B cell (primary cell): Measurements from ENCODE around the gene ZNF598. TPM values are rescaled to one million over a fixed set of nuclear protein-coding genes. Genes with fewer than 3 reads are reported as not detected.

Source experiments
- ATAC-seq: fragments of 200-7000 bp; cut with Tn5 transposase; one replicate; pipeline ENCODE4 v1.10.0; 2021; ENCODE audit warnings: low read depth, mild to moderate bottlenecking, moderate number of reproducible peaks, moderate library complexity
- CTCF ChIA-PET: fragments of 350-600 bp; sonication (Branson Sonifier 250); formaldehyde crosslinking; loops from one replicate; lab custom pipeline; 2021; ENCODE audit warnings: antibody characterized with exemption, inconsistent platforms; lab: Charles Lee
- POLR2A ChIA-PET: fragments of 350-600 bp; sonication (Branson Sonifier 250); formaldehyde crosslinking; loops from one replicate; lab custom pipeline; 2021; ENCODE audit warnings: antibody characterized with exemption; lab: Charles Lee
- DNase-seq: peaks from one replicate; pipeline ENCODE4 v3.0.0; 2013
- H2AFZ ChIP-seq: 2 replicates; pipeline ENCODE4 v1.6.1; 2012; ENCODE audit warnings: mild to moderate bottlenecking, low read depth, low read length; ENCODE audit not compliant: insufficient read depth, poor library complexity, severe bottlenecking
- H3K27ac ChIP-seq, 2 donors: 1 replicate in 1 of 2; 2 replicates in 1 of 2; pipeline ENCODE4 v1.5.1; 2012 to 2013; ENCODE audit warnings: low read length in 2 of 2, mild to moderate bottlenecking in 2 of 2, moderate library complexity in 1 of 2
- H3K27me3 ChIP-seq, 4 experiments: fragments of 200-600 bp in 1 of 4; sonication (generic) in 1 of 4; replicated peaks in 1 of 4; 1 replicate in 2 of 4; 2 replicates in 2 of 4; pipeline versions ENCODE4 v1.6.1 to v1.7.0; 2013 to 2016; ENCODE audit warnings: low read length in 3 of 4, mild to moderate bottlenecking in 2 of 4, mixed read lengths in 1 of 4, moderate library complexity in 1 of 4; ENCODE audit not compliant: insufficient read depth in 4 of 4, control insufficient read depth in 3 of 4; ENCODE audit errors: control extremely low read depth in 1 of 4
- H3K36me3 ChIP-seq, 2 experiments: replicated peaks in 1 of 2; 1 replicate in 1 of 2; 2 replicates in 1 of 2; pipeline versions ENCODE4 v1.6.1 to v1.7.1; 2013; ENCODE audit warnings: low read length in 1 of 2; ENCODE audit not compliant: insufficient read depth in 2 of 2, control insufficient read depth in 1 of 2; ENCODE audit errors: control extremely low read depth in 1 of 2, extremely low read depth in 1 of 2
- H3K4me1 ChIP-seq, 2 donors: fragments of 200-600 bp in 1 of 2; sonication (generic) in 1 of 2; 1 replicate in 1 of 2; 2 replicates in 1 of 2; pipeline versions ENCODE4 v1.5.1 to v1.6.1; 2013 to 2017; ENCODE audit warnings: low read length in 2 of 2; ENCODE audit not compliant: control insufficient read depth in 2 of 2, insufficient read depth in 2 of 2
- H3K4me2 ChIP-seq: replicated peaks from 2 replicates; pipeline ENCODE3; 2012; ENCODE audit warnings: mild to moderate bottlenecking, low read depth, low read length; ENCODE audit not compliant: poor library complexity, severe bottlenecking
- H3K4me3 ChIP-seq, 5 experiments: fragments of 200-600 bp in 1 of 5; sonication (generic) in 1 of 5; 1 replicate in 3 of 5; 2 replicates in 2 of 5; pipeline versions ENCODE4 v1.5.1 to v1.7.0; 2011 to 2016; ENCODE audit warnings: low read length in 4 of 5, mild to moderate bottlenecking in 4 of 5, low read depth in 2 of 5, control low read depth in 1 of 5, moderate library complexity in 1 of 5; ENCODE audit not compliant: insufficient read depth in 1 of 5; ENCODE audit errors: control extremely low read depth in 1 of 5, extremely low read depth in 1 of 5
- H3K79me2 ChIP-seq: fragments of 200-600 bp; sonication (generic); one replicate; pipeline ENCODE4 v1.6.0; 2016; ENCODE audit warnings: low read length; ENCODE audit not compliant: control insufficient read depth, insufficient read depth
- H3K9ac ChIP-seq: fragments of 200-600 bp; sonication (generic); 2 replicates; pipeline ENCODE4 v1.6.1; 2017; ENCODE audit warnings: mild to moderate bottlenecking, low read length, moderate library complexity
- H3K9me3 ChIP-seq, 3 donors: one replicate each; pipeline versions ENCODE4 v1.6.1 to v1.7.1; 2013; ENCODE audit warnings: low read length in 2 of 3; ENCODE audit not compliant: control insufficient read depth in 2 of 3, insufficient read depth in 1 of 3; ENCODE audit errors: control extremely low read depth in 1 of 3
- H4K20me1 ChIP-seq: 2 replicates; pipeline ENCODE4 v1.6.0; 2012; ENCODE audit warnings: mild to moderate bottlenecking, low read length; ENCODE audit not compliant: insufficient read depth, control insufficient read depth, poor library complexity, severe bottlenecking
- H3K27ac Mint-ChIP-seq: one replicate; pipeline ENCODE4 v1.8.0; 2021; ENCODE audit warnings: mixed read lengths
- H3K27me3 Mint-ChIP-seq: one replicate; pipeline ENCODE4 v1.8.0; 2021; ENCODE audit warnings: mixed read lengths
- H3K4me1 Mint-ChIP-seq: one replicate; pipeline ENCODE4 v1.8.0; 2021; ENCODE audit warnings: mixed read lengths
- H3K4me3 Mint-ChIP-seq: one replicate; pipeline ENCODE4 v1.8.0; 2021; ENCODE audit warnings: mixed read lengths
- H3K9me3 Mint-ChIP-seq: one replicate; pipeline ENCODE4 v1.8.0; 2022; ENCODE audit warnings: mixed read lengths; ENCODE audit not compliant: insufficient read depth
- CTCF ChIP-seq: fragments of 200-600 bp; IDR thresholded peaks from one replicate; pipeline ENCODE4 v1.8.0; 2022; ENCODE audit warnings: antibody characterized with exemption, mild to moderate bottlenecking
- EZH2 ChIP-seq: IDR thresholded peaks from 2 replicates; pipeline ENCODE4 v1.6.1; 2012; ENCODE audit warnings: borderline replicate concordance, low read depth, mild to moderate bottlenecking, moderate library complexity, low read length; ENCODE audit not compliant: insufficient read depth, poor library complexity, severe bottlenecking
- WGBS: methylation state at CpG from one replicate; pipeline ENCODE4 v1.1.5; 2013; ENCODE audit warnings: missing lambda C conversion rate; ENCODE audit not compliant: insufficient coverage; 5-methylcytosine and 5-hydroxymethylcytosine counted together
- intact Hi-C: fragments of 100-400 bp; cut with micrococcal nuclease; formaldehyde crosslinking; loops from one replicate; pipeline ENCODE4 v1.10.0; 2022
- polyA plus RNA-seq: library from polyadenylated mRNA; depleted of rRNA; stranded (reverse); fragments of >200 nt; gene quantifications from 2 replicates; pipeline ENCODE4 v1.2.3, GENCODE V29; 2012
- total RNA-seq, 2 donors: library from RNA; stranded (reverse); fragments of 120-200 nt in 1 of 2; gene quantifications; 1 replicate in 1 of 2; 2 replicates in 1 of 2; pipeline versions ENCODE4 v1.2.3 to v1.2.4, GENCODE V29; 2013 to 2022

The ZNF598 gene
- total and polyA plus RNA-seq, 2 donors (not counting 1 experiment from before 2014, with no cell fraction given) = 49.5 to 61.5 TPM

GRCh38 chr16:1980030-1980769 lies 29.4 kb downstream of the ZNF598 start:
- H3K4me3 Mint-ChIP-seq = no peak overlapping the region
- H3K79me2 ChIP-seq = peaks cover under 1% of the 10 kb centered on the region
- H3K4me2 ChIP-seq = no peak overlapping the region
- ATAC-seq (no peak), DNase-seq (no peak)
- H3K27me3 Mint-ChIP-seq = peaks cover 6% of the 10 kb centered on the region
- peaks cover 0 to 32% of the 10 kb centered on the region in 2 experiments for H3K36me3 ChIP-seq
- peaks cover 20% of the 10 kb centered on the region for H4K20me1 ChIP-seq
- WGBS = 8% methylated on average over 45 of the region's 53 CpGs
- ChIA-PET POLR2A (no interaction called here), CTCF (interaction anchor here (0.7 kb wide), 1 partner anchor 9 kb away, joined by 3 read pairs; the partner anchor contains the start of gene TBL3)
- no peak overlapping the region for H3K9ac ChIP-seq
- H3K9me3 Mint-ChIP-seq = no peaks in the 10 kb centered on the region
- H3K27ac ChIP-seq = no peak overlapping the region
- H3K4me1 Mint-ChIP-seq = peaks cover 18% of the 10 kb centered on the region
- H3K4me3 ChIP-seq = no peak overlapping the region
- peaks cover 0 to 4% (median 0%) of the 10 kb centered on the region in 3 donors for H3K9me3 ChIP-seq
- no peak overlapping the region for H3K27ac Mint-ChIP-seq
- peaks cover 16 to 32% of the 10 kb centered on the region in 2 donors for H3K4me1 ChIP-seq
- intact Hi-C loops = no loop called here
- TF ChIP-seq CTCF (no peak), EZH2 (no peak)
- peaks cover 0 to 65% (median 20%) of the 10 kb centered on the region in 4 experiments for H3K27me3 ChIP-seq
- H2AFZ ChIP-seq = no peak overlapping the region
